CD4-positive, alpha-beta memory T cell (primary cell): ENCODE measurements around the gene MEIS2. TPM values are rescaled to one million over a fixed set of nuclear protein-coding genes. Genes with fewer than 3 reads are reported as not detected.

ENCODE experiments used
- CTCF ChIA-PET: fragments of 350-600 bp; sonication (Branson Sonifier 250); formaldehyde crosslinking; loops from one replicate; lab custom pipeline; 2021; ENCODE audit warnings: inconsistent platforms; ENCODE audit not compliant: partially characterized antibody; lab: Charles Lee
- POLR2A ChIA-PET: fragments of 350-600 bp; sonication (Branson Sonifier 250); formaldehyde crosslinking; loops from one replicate; lab custom pipeline; 2021; ENCODE audit not compliant: partially characterized antibody; lab: Charles Lee
- DNase-seq, 5 donors: peaks; one replicate each; pipeline versions ENCODE4 v3.0.0 to v3.0.0-alpha.2; 2020 to 2022; ENCODE audit warnings: mixed read lengths in 1 of 5
- H3K27ac ChIP-seq: one replicate; pipeline ENCODE4 v1.7.0; 2013; ENCODE audit warnings: low read depth, low read length
- H3K27me3 ChIP-seq: 2 replicates; pipeline ENCODE4 v1.7.0; 2013; ENCODE audit warnings: mild to moderate bottlenecking, low read length, moderate library complexity; ENCODE audit not compliant: insufficient read depth
- H3K36me3 ChIP-seq: 2 replicates; pipeline ENCODE4 v1.7.0; 2013; ENCODE audit warnings: mild to moderate bottlenecking, low read length, moderate library complexity; ENCODE audit not compliant: insufficient read depth
- H3K4me1 ChIP-seq: 2 replicates; pipeline ENCODE4 v1.7.0; 2013; ENCODE audit warnings: mild to moderate bottlenecking, low read length, moderate library complexity; ENCODE audit not compliant: insufficient read depth
- H3K4me3 ChIP-seq, 2 donors: one replicate each; pipeline ENCODE4 v1.7.0; 2013; ENCODE audit warnings: low read length in 2 of 2, mild to moderate bottlenecking in 1 of 2
- H3K9me3 ChIP-seq, 2 donors: one replicate each; pipeline ENCODE4 v1.7.0; 2013; ENCODE audit warnings: low read length in 2 of 2, control low read depth in 1 of 2; ENCODE audit not compliant: control insufficient read depth in 1 of 2
- H3K27ac Mint-ChIP-seq, 7 donors: one replicate each; pipeline ENCODE4 v1.8.0; 2020 to 2021; ENCODE audit warnings: mixed read lengths in 7 of 7, mild to moderate bottlenecking in 6 of 7, inconsistent platforms in 3 of 7, moderate library complexity in 3 of 7
- H3K27me3 Mint-ChIP-seq, 2 donors: one replicate each; pipeline ENCODE4 v1.8.0; 2020 to 2021; ENCODE audit warnings: mixed read lengths in 2 of 2
- H3K36me3 Mint-ChIP-seq, 2 donors: one replicate each; pipeline ENCODE4 v1.8.0; 2020 to 2021; ENCODE audit warnings: mixed read lengths in 2 of 2, inconsistent platforms in 1 of 2, mild to moderate bottlenecking in 1 of 2
- H3K4me1 Mint-ChIP-seq, 4 donors: one replicate each; pipeline ENCODE4 v1.8.0; 2020 to 2021; ENCODE audit warnings: mixed read lengths in 4 of 4, mild to moderate bottlenecking in 1 of 4
- H3K4me3 Mint-ChIP-seq, 8 donors: one replicate each; pipeline ENCODE4 v1.8.0; 2020 to 2021; ENCODE audit warnings: mixed read lengths in 8 of 8, mild to moderate bottlenecking in 7 of 8, moderate library complexity in 6 of 8, inconsistent platforms in 3 of 8
- H3K9me3 Mint-ChIP-seq, 8 donors: one replicate each; pipeline ENCODE4 v1.8.0; 2020 to 2021; ENCODE audit warnings: mixed read lengths in 8 of 8, mild to moderate bottlenecking in 5 of 8, inconsistent platforms in 3 of 8, moderate library complexity in 1 of 8
- intact Hi-C: fragments of 100-400 bp; cut with micrococcal nuclease; formaldehyde crosslinking; loops from one replicate; pipeline ENCODE4 v1.15.1; 2023
- polyA plus RNA-seq, 2 donors: library from polyadenylated mRNA; unstranded; fragments of 300-500 nt; fragmentation: Illumina TruSeq; gene quantifications; one replicate each; pipeline ENCODE4 v1.2.3, GENCODE V29; 2021
- total RNA-seq, 2 experiments: library from RNA; stranded (reverse); gene quantifications; one replicate each; pipeline ENCODE4 v1.2.3, GENCODE V29; 2021

The MEIS2 gene
- total and polyA plus RNA-seq, 4 experiments from 2014 or later: not detected

DNA sequence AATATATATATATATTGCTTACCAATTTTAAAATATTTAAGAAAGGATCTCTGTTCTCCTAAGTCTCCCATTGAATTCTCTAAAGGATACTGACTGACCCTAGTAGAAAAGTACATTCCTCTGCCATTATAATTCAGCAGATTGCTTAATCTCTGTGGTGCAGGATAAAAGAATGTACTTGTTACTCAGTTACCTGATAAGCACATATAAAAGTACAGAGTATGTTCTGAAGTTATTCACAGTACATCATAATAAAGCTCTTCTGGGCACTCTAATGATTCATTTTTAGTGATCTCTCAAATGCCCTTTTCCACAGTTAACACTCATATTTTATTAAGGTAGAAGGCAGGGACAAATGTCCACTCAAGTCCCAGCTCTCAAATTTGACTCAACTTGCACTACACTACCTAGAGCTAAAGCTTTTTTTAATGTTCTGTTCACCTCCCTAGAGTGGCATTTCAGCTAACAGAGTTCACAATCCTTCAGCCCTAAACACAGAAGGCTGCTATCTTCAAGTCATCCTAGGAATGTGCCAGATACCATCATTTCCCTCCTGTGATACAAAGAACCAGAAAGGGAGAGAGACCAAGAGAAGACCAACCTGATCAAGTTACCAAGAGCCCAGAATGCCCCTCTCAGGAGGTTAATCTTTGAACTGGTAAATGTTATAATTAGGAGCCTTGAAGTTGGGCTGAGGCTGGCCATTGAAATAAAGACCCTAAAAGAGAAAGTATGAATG, 53.3 kb downstream of the MEIS2 start:
- no peaks in the 10 kb centered on the region for H3K9me3 Mint-ChIP-seq
- Histone ChIP-seq H3K27ac (no peak overlapping the region), H3K4me1 (no peaks in the 10 kb centered on the region), H3K27me3 (no peaks in the 10 kb centered on the region), H3K4me3 (no peak overlapping the region), H3K36me3 (no peaks in the 10 kb centered on the region), H3K9me3 (no peaks in the 10 kb centered on the region)
- no peaks in the 10 kb centered on the region for H3K36me3 Mint-ChIP-seq
- CTCF ChIA-PET: no interaction called here
- no peaks in the 10 kb centered on the region for H3K4me1 Mint-ChIP-seq
- H3K4me3 Mint-ChIP-seq: no peak overlapping the region
- DNase-seq: no peak
- H3K27ac Mint-ChIP-seq: no peak overlapping the region
- POLR2A ChIA-PET: no interaction called here
- intact Hi-C loops: no loop called here
- no peaks in the 10 kb centered on the region for H3K27me3 Mint-ChIP-seq

DNA sequence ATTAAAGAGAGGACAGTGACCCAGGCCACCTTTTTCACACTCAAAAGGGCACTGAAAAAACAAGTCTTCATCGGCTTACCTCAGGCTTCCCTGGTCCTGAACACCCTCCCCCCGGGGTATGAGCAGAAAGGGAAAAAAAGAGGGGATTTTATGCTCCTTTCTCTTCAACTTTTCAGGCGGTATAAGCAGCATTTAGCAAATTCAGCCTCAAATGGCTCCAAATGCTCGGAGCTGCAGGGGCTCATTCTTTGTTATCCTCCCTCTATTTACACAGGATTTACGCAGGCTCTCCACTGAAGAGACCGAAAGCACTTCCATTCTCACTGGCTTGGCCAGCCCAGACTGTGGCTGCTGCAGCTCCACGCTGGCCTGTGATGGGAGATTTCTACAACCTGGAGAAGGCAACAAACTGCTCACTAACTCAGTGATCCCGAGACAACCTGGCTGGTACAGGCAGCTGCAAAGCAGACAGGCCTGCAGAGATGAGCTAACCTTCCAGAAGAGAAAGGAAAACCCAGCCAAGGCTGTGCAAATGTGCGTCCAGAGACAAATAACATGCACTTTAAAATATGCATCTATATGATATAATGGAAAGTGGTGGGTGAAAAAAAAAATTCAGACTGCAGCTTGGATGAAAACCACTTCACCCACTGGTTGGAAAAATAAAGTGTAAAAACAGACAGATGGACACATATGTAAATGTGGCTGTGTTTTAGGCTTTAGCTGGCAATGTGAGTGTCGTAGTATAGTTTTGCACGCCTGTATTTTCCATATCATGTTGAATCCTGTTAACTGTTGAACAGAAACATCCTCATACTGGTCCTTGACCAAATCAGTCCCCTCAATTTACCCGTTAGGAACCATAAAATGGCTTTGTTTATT, 54.2 kb downstream of the MEIS2 start:
- ChIA-PET POLR2A (no interaction called here), CTCF (no interaction called here)
- intact Hi-C loops: no loop called here
- Histone ChIP-seq H3K27me3 (no peaks in the 10 kb centered on the region), H3K4me1 (no peaks in the 10 kb centered on the region), H3K27ac (no peak overlapping the region), H3K9me3 (no peaks in the 10 kb centered on the region), H3K4me3 (no peak overlapping the region), H3K36me3 (no peaks in the 10 kb centered on the region)
- no peaks in the 10 kb centered on the region for H3K9me3 Mint-ChIP-seq
- no peaks in the 10 kb centered on the region for H3K27me3 Mint-ChIP-seq
- no peak for DNase-seq
- H3K4me3 Mint-ChIP-seq: no peak overlapping the region
- no peaks in the 10 kb centered on the region for H3K4me1 Mint-ChIP-seq
- no peaks in the 10 kb centered on the region for H3K36me3 Mint-ChIP-seq
- H3K27ac Mint-ChIP-seq: no peak overlapping the region

DNA sequence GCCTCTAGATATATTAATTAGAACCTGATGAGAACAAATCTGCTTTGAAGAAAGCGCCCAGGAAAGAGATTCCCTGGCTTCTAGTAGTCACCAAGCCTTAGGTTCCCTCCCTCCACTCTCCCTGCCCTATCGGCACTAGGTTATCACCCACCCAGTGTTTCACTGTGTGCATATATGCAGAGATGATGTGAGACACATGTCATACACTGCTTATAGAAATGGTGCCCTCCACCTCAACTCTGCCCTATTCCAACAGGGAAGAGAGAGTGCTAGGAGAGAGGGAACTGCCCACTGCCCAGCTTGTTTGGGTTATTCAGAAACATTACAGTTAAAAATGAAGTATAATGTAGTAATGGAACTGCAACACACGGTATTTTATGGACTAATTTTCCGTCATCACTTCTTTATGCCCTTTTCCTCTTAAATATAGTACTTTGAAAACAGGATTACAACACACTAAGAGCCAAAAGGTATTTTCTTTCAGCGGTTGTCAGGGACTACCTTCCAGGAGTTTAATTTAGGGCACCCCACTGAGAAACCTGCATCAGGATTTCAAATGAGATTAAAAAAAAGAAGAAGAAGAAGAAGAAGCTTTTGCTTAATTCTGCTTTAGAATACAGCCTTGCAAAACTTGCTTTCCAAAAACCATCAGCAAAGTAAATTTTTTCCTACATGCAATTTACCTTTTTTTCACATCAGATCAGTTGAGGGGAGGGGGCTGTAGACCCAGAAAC, 55.3 kb downstream of the MEIS2 start:
- ChIA-PET CTCF (no interaction called here), POLR2A (no interaction called here)
- no peaks in the 10 kb centered on the region for H3K4me1 Mint-ChIP-seq
- no peak overlapping the region for H3K4me3 ChIP-seq
- H3K27me3 Mint-ChIP-seq: no peaks in the 10 kb centered on the region
- H3K27ac ChIP-seq: no peak overlapping the region
- DNase-seq: no peak
- no peak overlapping the region for H3K27ac Mint-ChIP-seq
- no peaks in the 10 kb centered on the region for H3K9me3 Mint-ChIP-seq
- H3K4me1 ChIP-seq: no peaks in the 10 kb centered on the region
- H3K36me3 ChIP-seq: no peaks in the 10 kb centered on the region
- H3K36me3 Mint-ChIP-seq: no peaks in the 10 kb centered on the region
- H3K9me3 ChIP-seq: no peaks in the 10 kb centered on the region
- H3K27me3 ChIP-seq: no peaks in the 10 kb centered on the region
- intact Hi-C loops: no loop called here
- H3K4me3 Mint-ChIP-seq: no peak overlapping the region

DNA sequence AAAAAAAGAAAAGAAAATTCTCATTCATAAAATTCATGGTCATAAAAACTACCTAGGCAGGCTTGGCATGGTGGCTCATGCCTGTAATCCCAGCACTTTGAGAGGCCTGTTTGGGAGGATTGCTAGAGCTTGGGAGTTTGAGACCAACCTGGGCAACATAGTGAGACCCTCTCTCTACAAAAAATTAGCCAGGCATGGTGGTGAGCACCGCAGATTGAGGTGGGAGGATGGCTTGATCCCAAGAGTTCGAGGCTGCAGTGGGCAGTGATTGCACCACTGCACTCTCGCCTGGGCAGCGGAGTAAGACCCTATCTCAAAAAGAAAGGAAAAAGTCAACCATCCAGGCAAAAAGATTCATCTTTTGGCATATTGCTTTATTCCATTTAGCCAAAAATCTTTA, 58.5 kb downstream of the MEIS2 start:
- CTCF ChIA-PET: no interaction called here

DNA sequence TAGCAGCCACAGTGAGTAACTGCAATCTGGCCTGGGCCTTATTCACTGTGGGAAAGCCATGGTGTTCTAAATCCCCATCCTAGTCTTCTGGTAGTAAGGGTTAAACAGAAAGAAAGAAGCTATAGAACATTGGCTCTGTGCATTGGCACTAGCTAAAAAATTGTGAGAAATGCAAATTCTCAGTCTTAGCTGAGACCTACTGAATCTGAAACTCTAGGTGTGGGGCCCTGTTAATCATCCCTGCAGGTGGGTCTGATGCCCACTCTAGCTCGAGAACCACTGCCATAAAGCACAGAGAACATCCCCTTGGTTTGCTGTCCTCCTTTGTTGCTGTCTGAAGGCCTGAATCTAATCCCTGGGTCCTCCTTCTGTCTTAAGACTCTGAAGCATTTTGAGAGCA, 59.3 kb downstream of the MEIS2 start:
- H3K27me3 Mint-ChIP-seq: no peaks in the 10 kb centered on the region
- no peaks in the 10 kb centered on the region for H3K36me3 ChIP-seq
- intact Hi-C loops: no loop called here
- no peaks in the 10 kb centered on the region for H3K36me3 Mint-ChIP-seq
- H3K9me3 ChIP-seq: no peaks in the 10 kb centered on the region
- CTCF ChIA-PET: no interaction called here
- H3K4me3 ChIP-seq: no peak overlapping the region
- no peak for DNase-seq
- H3K27ac Mint-ChIP-seq: no peak overlapping the region
- no peak overlapping the region for H3K27ac ChIP-seq
- no peaks in the 10 kb centered on the region for H3K9me3 Mint-ChIP-seq
- H3K4me3 Mint-ChIP-seq: no peak overlapping the region
- H3K4me1 ChIP-seq: no peaks in the 10 kb centered on the region
- no peaks in the 10 kb centered on the region for H3K27me3 ChIP-seq
- POLR2A ChIA-PET: no interaction called here
- H3K4me1 Mint-ChIP-seq: no peaks in the 10 kb centered on the region

More for the DNA sequence above, 58.5 kb downstream of the MEIS2 start:
- Mint-ChIP-seq H3K4me3 (no peak overlapping the region), H3K36me3 (no peaks in the 10 kb centered on the region), H3K9me3 (no peaks in the 10 kb centered on the region), H3K4me1 (no peaks in the 10 kb centered on the region), H3K27ac (no peak overlapping the region), H3K27me3 (no peaks in the 10 kb centered on the region)
- H3K9me3 ChIP-seq: no peaks in the 10 kb centered on the region
- intact Hi-C loops: no loop called here
- no peaks in the 10 kb centered on the region for H3K4me1 ChIP-seq
- no peaks in the 10 kb centered on the region for H3K27me3 ChIP-seq
- no peak overlapping the region for H3K27ac ChIP-seq
- no peak for DNase-seq
- H3K36me3 ChIP-seq: no peaks in the 10 kb centered on the region
- no peak overlapping the region for H3K4me3 ChIP-seq
- POLR2A ChIA-PET: no interaction called here

DNA sequence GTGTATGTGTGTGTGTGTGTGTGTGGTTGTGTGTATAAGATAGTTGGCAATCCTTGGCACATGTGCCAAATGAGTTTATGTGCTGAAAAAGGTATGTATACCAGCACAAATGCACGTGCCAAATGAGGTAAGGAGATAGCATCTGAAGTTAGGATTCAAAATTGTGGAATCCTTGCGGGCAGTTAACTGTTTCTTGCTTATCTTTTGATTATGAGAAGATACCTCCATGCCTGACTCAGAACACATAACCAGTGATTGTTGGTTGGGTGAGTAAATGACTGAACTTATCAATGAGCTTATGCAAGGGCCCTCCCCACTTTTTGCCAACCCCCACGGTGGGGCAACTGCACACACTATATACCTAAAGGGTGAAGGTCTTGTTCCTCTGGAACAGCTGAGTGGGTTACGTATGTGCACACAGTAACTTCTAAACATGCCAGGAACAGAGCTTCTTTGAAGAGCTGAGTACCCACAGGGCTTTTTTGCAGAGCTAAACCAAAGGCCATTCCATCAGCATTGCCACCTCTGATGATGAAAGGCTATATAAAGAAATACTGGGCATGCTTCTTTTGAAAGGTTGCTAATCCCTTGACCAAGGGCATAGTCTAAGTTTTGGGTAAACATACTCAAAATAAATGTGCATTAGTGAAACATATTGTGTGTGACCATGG, 60.1 kb downstream of the MEIS2 start:
- POLR2A ChIA-PET: no interaction called here
- Histone ChIP-seq H3K4me1 (no peaks in the 10 kb centered on the region), H3K27ac (no peak overlapping the region), H3K9me3 (no peaks in the 10 kb centered on the region), H3K4me3 (no peak overlapping the region), H3K27me3 (no peaks in the 10 kb centered on the region), H3K36me3 (no peaks in the 10 kb centered on the region)
- Mint-ChIP-seq H3K27ac (no peak overlapping the region), H3K36me3 (no peaks in the 10 kb centered on the region), H3K4me3 (no peak overlapping the region), H3K9me3 (no peaks in the 10 kb centered on the region), H3K27me3 (no peaks in the 10 kb centered on the region), H3K4me1 (no peaks in the 10 kb centered on the region)
- DNase-seq: no peak
- intact Hi-C loops: no loop called here
- CTCF ChIA-PET: no interaction called here

DNA sequence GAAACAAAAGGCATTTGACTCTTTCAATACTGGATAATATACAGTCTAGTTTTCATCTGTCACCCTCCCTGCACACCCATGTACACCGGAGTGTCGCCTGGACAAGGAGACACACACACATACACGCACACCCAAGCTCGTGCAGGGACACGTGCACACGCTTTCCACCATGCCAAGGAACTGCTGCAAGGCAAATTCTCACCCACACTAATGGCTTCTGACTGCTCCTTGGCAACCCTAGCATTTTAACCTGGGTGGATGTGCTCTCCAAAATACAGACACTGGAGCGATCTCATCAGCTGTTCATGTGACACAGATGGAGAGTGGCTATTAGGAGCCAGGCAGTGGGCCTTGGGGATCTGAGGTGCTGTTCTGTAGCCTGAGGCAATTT, 61.6 kb downstream of the MEIS2 start:
- ChIA-PET POLR2A (no interaction called here), CTCF (no interaction called here)
- Mint-ChIP-seq H3K9me3 (no peaks in the 10 kb centered on the region), H3K4me3 (no peak overlapping the region), H3K4me1 (no peaks in the 10 kb centered on the region), H3K27me3 (peaks cover 0 to under 1% of the 10 kb centered on the region in 2 donors), H3K27ac (no peak overlapping the region), H3K36me3 (no peaks in the 10 kb centered on the region)
- intact Hi-C loops: no loop called here
- Histone ChIP-seq H3K36me3 (no peaks in the 10 kb centered on the region), H3K4me3 (no peak overlapping the region), H3K9me3 (no peaks in the 10 kb centered on the region), H3K27ac (no peak overlapping the region), H3K27me3 (no peaks in the 10 kb centered on the region), H3K4me1 (no peaks in the 10 kb centered on the region)
- DNase-seq: no peak
